Tibial artery (tissue), 4 donors: ENCODE data around the gene CES3.
"Not testable (repeated sequence)": the region's sequence is repeated elsewhere in the genome, so short reads cannot be mapped to it uniquely, and the experiment has no call there.

Source experiments
- DNase-seq, 2 donors: peaks; one replicate each; pipeline ENCODE4 v3.0.0-alpha.2; 2019
- H3K27ac ChIP-seq, 2 donors: fragments of 200-600 bp; sonication (generic) in 1 of 2; 1 replicate in 1 of 2; 2 replicates in 1 of 2; pipeline ENCODE4 v1.5.1; 2018 to 2019; ENCODE audit warnings: mild to moderate bottlenecking in 1 of 2
- H3K27me3 ChIP-seq, 2 donors: fragments of 200-600 bp; sonication (generic) in 1 of 2; one replicate each; pipeline versions ENCODE4 v1.5.1 to v1.6.0; 2016 to 2019
- H3K36me3 ChIP-seq, 3 donors: fragments of 200-600 bp; sonication (generic) in 2 of 3; one replicate each; pipeline ENCODE4 v1.5.1; 2016 to 2019; ENCODE audit warnings: mild to moderate bottlenecking in 2 of 3
- H3K4me1 ChIP-seq, 4 donors: fragments of 200-600 bp; sonication (generic) in 2 of 4; 1 replicate in 3 of 4; 2 replicates in 1 of 4; pipeline ENCODE4 v1.5.1; 2016 to 2019
- H3K4me3 ChIP-seq, 2 donors: fragments of 200-600 bp; sonication (generic) in 1 of 2; 1 replicate in 1 of 2; 2 replicates in 1 of 2; pipeline ENCODE4 v1.5.1; 2018 to 2019; ENCODE audit warnings: mild to moderate bottlenecking in 2 of 2
- H3K9me3 ChIP-seq, 3 donors: fragments of 200-600 bp; sonication (generic) in 1 of 3; one replicate each; pipeline ENCODE4 v1.5.1; 2016 to 2019
- CTCF ChIP-seq, 2 experiments: fragments of 200-600 bp in 1 of 2; fragments of 450-650 bp in 1 of 2; IDR thresholded peaks; one replicate each; pipeline ENCODE4 v1.5.1; 2017 to 2019; ENCODE audit warnings: antibody characterized with exemption in 2 of 2, mild to moderate bottlenecking in 1 of 2, moderate library complexity in 1 of 2
- intact Hi-C: fragments of 100-400 bp; cut with DNase I; formaldehyde crosslinking; loops from one replicate; pipeline ENCODE4 v1.15.0; 2023; ENCODE audit warnings: low total_unique reads

Gene CES3

GRCh38 chr16:66943426-66944053 is 17.5 kb upstream of the CES3 start:
- no peak for DNase-seq
- Histone ChIP-seq H3K4me3 (no peak overlapping the region), H3K9me3 (no peaks in the 10 kb centered on the region), H3K4me1 (peaks cover 0 to 9% (median 6%) of the 10 kb centered on the region in 4 donors), H3K36me3 (peaks cover 25 to 55% (median 53%) of the 10 kb centered on the region in 3 donors), H3K27me3 (no peaks in the 10 kb centered on the region), H3K27ac (no peak overlapping the region)
- TF ChIP-seq CTCF (IDR thresholded peaks at IDR 0.05), result no peak
- intact Hi-C loops, result no loop called here

GRCh38 chr16:66944054-66944441 is 17.0 kb upstream of the CES3 start:
- no peaks in the 10 kb centered on the region for H3K27me3 ChIP-seq
- no peaks in the 10 kb centered on the region for H3K9me3 ChIP-seq
- no peak overlapping the region for H3K4me3 ChIP-seq
- intact Hi-C loops, result no loop called here
- no peak overlapping the region for H3K27ac ChIP-seq
- peaks cover 0 to 14% (median 11%) of the 10 kb centered on the region in 4 donors for H3K4me1 ChIP-seq
- no peak for TF ChIP-seq CTCF (IDR thresholded peaks at IDR 0.05)
- no peak for DNase-seq
- peaks cover 25 to 50% (median 48%) of the 10 kb centered on the region in 3 donors for H3K36me3 ChIP-seq

- H3K27me3 ChIP-seq, H3K27ac ChIP-seq, H3K4me3 ChIP-seq, intact Hi-C loops, DNase-seq, H3K9me3 ChIP-seq: not testable (repeated sequence)
- H3K36me3 ChIP-seq, result peaks cover 25 to 41% (median 39%) of the 10 kb centered on the region in 3 donors
- peaks cover 0 to 17% (median 13%) of the 10 kb centered on the region in 4 donors for H3K4me1 ChIP-seq
These were observed 16.1 kb upstream of the CES3 start for GRCh38 chr16:66944971-66945370.

- H3K27ac ChIP-seq, result no peak overlapping the region
- no peaks in the 10 kb centered on the region for H3K27me3 ChIP-seq
- DNase-seq, result no peak
- intact Hi-C loops, result no loop called here
- H3K4me3 ChIP-seq, result no peak overlapping the region
- no peak for TF ChIP-seq CTCF (IDR thresholded peaks at IDR 0.05)
- H3K36me3 ChIP-seq, result peaks cover 17 to 31% (median 29%) of the 10 kb centered on the region in 3 donors
- peaks cover 0 to 17% (median 13%) of the 10 kb centered on the region in 4 donors for H3K4me1 ChIP-seq
- H3K9me3 ChIP-seq, result no peaks in the 10 kb centered on the region
These were observed 15.1 kb upstream of the CES3 start for GRCh38 chr16:66945939-66946338.

- no peak for DNase-seq
- H3K27ac ChIP-seq, result no peak overlapping the region
- TF ChIP-seq CTCF (IDR thresholded peaks at IDR 0.05), result no peak
- intact Hi-C loops, result no loop called here
- H3K9me3 ChIP-seq, result no peaks in the 10 kb centered on the region
- H3K36me3 ChIP-seq, result peaks cover 11 to 25% (median 23%) of the 10 kb centered on the region in 3 donors
- H3K4me3 ChIP-seq, result no peak overlapping the region
- no peaks in the 10 kb centered on the region for H3K27me3 ChIP-seq
- H3K4me1 ChIP-seq, result peaks cover 0 to 17% (median 13%) of the 10 kb centered on the region in 4 donors
These were observed 14.5 kb upstream of the CES3 start for GRCh38 chr16:66946541-66946940.

- no peaks in the 10 kb centered on the region for H3K9me3 ChIP-seq
- H3K4me3 ChIP-seq, result no peak overlapping the region
- H3K27me3 ChIP-seq, result no peaks in the 10 kb centered on the region
- DNase-seq, result no peak
- H3K4me1 ChIP-seq, result peaks cover 0 to 17% (median 13%) of the 10 kb centered on the region in 4 donors
- intact Hi-C loops, result no loop called here
- peaks cover 7 to 21% (median 19%) of the 10 kb centered on the region in 3 donors for H3K36me3 ChIP-seq
- H3K27ac ChIP-seq, result no peak overlapping the region
- no peak for TF ChIP-seq CTCF (IDR thresholded peaks at IDR 0.05)
These were observed 14.1 kb upstream of the CES3 start for GRCh38 chr16:66946974-66947301.
